GM21515 (cell line): ENCODE measurements around the gene RGCC.
A peak's percentile ranks its signal among the peaks of the same experiment; 100 is the strongest.

Source experiments
- ATAC-seq: cut with Tn5 transposase; IDR thresholded peaks from one replicate; pipeline ENCODE4 v1.9.1; 2021; ENCODE audit not compliant: unreplicated experiment

Gene RGCC

DNA sequence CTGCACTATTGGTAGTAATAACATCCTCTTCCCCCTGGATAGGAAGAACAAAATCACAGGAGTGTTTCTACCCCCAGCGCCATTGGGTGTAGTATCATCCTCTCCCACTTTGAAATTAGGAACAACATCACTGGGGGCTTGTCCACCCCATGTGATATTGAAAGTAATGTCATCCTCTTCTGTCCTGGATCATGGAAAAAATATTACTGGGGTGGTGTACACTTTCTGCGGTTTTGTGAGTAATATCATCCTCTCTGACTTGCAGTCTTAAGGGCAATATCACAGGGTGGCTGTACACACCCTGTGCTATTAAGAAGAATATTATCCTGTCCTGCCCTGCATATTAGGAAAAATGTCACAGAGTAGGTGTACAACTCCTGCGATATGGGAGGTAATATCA is 4.9 kb upstream of the RGCC start:
- ATAC-seq, result no peak

DNA sequence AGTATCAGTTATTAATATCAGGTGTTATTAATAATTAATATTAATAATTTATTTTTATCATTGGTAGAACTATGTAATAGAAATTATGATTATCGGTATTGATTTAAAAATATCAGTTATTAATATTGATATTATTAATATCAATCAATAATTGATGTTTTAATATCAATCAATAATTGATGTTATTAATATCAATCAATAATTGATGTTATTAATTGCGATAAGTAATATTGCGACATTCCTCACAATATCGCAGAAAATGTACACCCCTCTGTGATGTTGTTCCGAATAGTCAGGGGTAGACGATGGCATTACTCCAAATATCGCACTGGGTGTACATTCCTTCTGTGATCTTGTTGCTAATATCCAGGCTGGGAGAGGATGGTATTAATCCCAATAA is 3.7 kb upstream of the RGCC start:
- ATAC-seq, result no peak

DNA sequence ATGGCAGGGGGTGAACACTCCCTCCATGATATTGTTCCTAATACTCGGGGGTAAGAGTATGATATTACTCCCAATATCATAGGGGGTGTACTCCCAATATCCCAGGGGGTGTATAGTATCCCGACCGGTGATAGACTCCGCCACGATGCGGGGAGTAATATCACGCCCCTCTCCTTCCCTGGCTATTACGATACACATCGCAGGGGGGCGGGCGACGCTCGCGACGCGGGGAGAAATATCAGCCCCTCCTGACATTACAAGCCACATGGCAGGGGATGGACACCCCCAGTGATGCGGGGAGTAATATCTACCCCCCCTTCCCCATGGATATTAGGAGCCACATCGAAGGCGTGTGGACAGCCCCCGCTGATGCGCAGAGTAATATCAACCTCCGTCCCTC is 3.2 kb upstream of the RGCC start:
- no peak for ATAC-seq

DNA sequence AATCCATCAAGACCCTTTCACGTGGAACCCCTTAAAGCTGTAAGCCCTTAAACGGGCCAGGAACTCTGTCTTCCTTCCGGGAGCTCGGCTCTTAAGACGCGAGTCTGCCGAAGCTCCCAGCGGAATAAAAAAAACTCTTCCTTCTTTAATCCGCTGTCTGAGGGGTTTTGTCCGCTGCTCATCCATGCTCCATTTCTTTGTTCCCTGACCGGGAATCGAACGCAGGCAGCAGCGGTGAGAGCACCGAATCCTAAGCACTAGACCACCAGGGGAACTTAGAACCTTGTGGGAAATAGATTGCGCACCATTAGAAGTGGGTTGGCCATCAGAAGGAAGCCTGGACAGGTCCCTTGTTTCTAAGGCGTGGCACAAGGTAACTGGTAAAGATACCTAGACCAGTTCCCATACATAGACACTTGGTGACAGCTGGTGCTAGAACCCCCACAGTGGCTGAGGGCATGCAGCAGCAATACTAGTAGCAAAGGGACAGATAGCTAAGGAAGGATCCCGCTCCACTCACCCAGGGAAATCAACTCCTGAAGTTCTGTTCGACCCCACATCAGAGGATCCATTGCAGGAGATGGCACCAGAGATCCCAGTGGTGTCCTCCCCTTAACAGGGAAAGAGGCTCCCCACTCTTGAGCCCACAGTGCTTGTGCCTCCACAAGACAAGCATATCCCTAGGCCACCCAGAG is 1.5 kb upstream of the RGCC start:
- no peak for ATAC-seq

DNA sequence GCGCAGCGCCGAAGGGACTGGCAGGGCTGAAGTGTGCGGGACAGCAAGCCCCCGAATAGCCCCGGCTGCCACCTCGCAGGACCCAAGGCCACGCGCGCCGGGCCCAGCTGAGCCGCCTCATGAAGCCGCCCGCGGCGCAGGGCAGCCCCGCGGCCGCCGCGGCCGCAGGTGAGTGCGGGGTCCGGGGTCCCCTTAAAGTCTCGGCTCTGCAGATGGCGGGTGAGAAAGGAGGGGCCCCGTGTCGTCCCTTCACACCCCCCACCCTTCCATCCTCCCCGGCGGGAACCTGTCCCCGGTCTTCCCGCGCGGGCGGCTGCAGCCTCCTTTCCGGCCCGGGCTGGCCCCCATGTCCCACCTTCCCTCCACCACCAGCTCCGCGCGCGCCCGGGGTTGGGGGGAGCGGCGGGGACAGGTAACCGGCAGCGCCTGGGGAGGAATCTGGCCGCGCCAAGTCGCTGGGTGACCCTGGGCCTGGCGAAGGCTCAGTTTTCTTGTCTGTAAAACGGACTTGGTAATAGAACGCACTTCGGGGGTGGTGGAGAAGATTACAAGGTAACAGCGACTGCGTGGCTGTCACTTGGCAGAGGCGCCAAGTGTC is 338 bp downstream of the RGCC start:
- ATAC-seq, result peak; percentile 25

DNA sequence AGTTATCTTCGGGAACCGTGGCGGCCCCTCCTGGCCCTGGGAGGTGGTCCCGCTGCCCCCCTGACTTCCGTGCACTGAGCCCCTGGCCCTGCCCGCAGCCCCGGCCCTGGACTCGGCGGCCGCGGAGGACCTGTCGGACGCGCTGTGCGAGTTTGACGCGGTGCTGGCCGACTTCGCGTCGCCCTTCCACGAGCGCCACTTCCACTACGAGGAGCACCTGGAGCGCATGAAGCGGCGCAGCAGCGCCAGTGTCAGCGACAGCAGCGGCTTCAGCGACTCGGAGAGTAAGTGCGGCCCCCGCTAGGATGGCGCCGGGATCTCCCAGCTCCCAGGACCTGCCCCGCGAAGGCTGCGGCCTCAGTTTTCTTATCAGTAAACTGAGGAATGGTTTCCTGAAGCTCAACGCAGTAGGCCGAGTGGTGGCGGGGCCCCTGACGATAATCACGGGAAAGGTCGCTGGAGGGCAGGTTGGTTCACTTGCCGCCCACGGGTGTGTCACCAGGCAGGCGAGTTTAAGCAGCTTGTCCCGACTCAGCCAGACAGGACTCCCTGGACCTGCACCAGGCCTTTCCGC is 924 bp downstream of the RGCC start:
- ATAC-seq, result peak; percentile 18

DNA sequence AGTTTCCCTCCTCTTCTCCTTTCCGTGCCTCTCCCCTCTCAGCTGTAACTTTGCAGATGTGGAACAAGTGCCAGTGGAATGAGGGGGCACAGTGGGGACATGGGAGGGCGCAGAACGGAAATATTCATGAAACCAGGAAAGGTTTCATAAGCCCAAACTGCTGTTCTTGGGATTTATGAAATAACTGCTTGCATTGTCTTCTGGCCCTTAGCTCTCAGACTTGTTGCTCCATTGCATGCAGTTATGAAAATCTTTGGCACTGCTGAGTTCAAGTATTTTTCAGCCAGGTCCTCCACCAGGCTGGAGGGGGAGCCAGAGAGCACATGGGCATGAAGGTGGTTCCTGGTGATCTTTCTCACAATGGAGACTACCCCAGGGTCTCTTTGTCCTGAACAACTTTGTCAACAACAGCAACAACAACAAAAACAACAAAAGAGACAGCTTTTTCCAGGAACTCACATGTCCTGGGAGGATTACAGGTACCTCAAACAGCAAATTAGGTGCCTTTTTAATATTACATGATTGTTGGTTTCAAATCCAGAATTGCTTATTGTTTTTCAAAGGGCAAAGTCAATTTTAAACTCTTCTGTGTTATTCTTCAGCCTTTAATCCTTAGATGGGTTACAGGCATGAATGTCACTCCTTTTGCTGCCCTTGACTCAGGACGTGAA is 1.5 kb downstream of the RGCC start:
- ATAC-seq, result no peak

DNA sequence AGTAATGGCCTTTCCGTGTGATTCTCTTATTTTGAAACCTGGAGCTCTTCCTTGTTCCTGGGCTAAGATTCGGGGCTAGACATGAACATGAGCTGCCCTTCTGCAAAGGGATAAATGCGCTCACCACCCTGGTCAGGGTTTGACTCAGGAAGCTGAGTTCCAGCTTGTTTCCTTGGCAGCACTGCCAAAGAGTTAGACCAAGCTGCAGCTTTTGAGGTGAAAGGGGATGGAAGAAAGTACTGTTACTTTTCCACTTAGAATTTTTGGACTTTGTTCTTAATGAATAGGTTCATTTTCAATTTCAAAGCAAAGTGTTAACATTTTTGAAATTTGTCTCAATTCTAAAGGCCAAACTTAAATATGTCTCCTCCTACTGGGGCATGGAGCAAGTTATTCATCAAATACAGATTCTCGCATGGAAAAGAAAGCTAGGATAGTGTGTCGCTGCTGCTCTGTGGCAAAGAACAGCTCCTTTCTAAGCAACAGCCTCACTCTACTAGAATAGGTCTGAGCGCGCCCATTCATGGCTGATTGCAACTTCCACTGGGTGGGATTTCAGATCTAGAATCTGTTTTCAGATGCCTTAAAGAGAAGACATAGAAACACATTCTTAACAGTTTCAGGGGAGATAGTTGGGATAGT is 2.2 kb downstream of the RGCC start:
- no peak for ATAC-seq

DNA sequence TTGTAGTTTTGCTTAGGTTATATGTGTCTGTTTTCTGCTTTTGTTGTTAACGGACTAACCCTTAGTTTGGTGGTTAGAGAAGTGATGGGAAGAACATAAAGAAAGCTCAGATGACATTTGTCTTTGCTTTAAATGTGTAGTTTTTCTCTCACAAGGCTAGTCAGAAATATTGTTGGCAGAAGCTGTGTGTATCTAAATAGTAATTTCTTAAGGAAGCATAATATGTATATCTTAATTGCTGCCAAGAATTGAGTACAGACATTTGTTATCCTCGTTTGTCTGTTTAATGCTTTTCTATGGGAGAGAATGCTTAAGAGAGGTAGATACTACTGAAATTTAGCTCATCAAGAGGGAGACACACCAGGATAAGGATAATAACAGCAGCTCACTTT is 2.7 kb downstream of the RGCC start:
- no peak for ATAC-seq

DNA sequence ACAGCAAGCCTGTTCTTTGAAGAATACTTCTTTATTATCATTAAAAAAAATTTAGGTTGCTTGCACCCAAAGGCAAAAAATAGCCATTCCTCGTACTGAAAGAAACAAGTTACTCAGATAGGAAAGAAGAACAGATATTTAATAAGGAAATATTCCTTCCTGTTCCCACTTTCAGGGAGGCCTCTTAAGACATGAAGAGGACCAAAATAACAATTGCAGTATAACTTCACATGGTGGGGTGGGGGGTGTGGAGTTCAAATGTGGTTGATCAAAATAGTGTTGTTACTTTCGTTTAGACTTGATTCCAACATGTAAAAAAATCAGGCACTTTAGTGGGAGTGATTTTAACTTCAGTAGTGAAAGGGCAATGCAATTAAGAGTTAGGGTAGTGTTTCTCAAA is 3.6 kb downstream of the RGCC start:
- ATAC-seq, result no peak

DNA sequence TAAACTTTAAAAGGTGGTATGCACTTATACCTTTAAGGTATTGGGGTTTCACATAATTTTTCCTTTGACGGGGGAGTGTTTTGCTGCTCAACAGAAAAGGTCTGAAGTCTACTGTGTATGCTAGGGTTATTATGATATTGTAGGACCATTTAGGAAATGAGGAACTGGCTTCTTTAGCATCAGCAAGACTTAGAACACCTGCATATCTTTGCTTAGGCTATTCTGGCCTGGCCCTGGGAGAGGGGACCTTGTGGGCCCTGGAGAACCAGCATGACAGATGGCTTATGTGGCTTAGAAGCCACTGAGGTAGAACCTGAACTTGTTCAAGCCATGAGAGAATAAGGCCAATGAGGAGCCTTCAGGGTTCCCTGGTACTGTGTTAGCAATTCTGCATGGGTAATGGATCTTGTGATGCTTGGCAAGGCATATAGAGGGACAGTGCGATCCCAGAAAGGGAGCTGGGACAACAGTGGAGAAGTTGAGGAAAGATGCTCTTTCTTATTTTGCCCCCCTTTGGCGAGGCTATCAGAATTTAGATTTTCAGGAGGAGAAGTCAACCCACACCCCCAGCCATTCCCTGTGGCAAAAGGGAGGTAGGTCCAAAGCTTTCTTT is 4.3 kb downstream of the RGCC start:
- ATAC-seq, result no peak

DNA sequence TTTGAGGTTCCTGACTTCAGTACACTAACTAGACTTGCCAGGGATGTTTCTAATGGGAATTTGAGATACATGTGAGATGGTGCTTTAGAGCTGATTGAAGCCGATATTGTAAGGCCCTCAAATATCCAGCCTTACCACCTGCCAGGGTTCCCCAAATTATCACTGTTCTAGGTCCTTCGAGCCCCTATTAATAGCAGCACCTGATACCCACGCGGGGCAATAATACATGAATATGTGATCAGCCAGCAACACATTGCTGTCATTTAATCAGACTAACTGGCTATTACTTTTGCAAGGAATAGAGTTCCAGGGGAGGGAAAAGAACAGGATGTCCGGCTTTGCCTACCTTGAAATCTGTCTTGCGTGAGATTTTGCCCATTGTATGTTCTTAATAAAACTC is 5.1 kb downstream of the RGCC start:
- ATAC-seq, result no peak

DNA sequence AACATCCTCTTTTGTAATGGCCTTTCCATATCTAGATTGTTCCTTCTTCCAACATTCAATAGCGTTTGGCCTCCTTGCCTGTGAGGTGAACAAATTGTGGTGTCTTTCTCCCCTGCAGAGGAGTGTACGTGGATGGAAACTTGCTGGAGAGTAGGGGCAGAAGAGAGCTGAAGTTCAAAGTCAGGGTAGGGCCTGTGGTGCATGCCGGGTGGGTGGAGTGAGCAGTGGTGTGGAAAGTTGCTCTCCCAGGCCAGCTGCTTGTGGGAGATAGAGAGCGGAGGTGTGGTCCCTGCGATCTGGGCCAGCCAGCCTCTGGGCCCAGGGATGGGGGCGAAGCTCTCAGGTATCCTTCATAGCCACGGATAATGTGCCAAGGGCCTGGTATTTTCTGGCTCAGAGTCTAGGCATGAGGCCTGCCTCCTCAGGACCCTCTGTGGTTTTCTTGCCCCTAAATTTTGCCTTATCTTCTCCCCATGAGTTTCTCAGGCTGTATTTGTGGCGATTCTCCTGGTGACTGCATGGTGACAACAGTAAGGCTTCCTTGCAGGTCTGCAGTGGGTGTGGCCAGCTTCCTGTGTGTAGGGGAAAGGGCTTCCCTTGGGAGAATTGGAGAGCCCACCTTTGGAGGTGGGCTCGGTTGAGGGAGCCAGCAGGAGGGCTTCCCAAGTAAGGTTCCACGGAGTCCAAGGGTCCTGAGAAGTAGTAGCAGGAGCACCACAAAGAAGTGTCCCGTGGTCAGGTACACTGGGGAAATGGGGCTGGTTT is 6.7 kb downstream of the RGCC start:
- ATAC-seq, result peak; percentile 32

DNA sequence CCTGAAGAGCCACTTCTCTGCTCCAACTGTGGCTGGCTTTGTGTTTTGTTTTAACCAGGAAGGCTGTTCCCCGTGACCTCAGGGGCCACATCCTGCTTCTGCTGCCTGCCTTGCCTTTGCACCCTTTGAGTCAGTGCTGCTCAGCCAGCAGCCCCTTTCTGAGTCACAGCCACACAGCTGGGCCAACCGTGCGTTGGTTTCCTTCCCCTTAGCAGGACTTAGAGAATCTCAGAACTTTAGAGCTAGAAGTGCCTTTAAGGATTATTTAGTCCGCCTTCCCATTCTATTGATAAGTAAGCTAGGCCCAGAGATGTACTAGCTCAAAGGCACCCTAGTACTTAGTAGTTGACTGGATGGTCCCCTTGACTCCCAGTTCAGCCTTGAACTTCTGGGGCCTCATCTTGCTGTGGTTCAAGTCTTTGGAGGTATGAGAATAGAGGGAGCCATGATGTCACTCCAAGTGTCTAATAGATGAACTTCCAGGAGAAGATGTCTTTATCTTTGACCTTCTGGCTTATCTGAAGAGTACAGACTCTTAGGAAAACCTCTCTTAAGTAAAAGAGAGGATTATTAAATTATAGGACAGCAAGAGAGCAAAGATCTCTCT is 8.0 kb downstream of the RGCC start:
- peak; percentile 93 for ATAC-seq

DNA sequence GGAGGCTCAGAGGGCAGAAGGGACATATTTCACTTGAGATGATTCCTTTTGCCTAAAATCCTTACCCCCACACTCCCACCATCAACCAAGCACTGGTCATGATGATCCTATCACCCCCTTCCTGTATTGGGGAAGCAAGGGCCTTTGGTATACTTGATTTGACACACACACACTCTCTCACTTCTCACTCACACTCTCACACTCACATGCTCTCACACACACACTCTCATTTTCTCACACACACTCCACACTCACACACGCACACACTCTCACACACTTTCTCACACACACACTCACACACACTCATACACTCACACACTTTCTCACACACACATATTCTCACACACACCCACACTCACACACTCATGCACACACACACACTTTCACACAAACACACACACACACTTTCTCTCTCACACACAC is 8.6 kb downstream of the RGCC start:
- no peak for ATAC-seq

DNA sequence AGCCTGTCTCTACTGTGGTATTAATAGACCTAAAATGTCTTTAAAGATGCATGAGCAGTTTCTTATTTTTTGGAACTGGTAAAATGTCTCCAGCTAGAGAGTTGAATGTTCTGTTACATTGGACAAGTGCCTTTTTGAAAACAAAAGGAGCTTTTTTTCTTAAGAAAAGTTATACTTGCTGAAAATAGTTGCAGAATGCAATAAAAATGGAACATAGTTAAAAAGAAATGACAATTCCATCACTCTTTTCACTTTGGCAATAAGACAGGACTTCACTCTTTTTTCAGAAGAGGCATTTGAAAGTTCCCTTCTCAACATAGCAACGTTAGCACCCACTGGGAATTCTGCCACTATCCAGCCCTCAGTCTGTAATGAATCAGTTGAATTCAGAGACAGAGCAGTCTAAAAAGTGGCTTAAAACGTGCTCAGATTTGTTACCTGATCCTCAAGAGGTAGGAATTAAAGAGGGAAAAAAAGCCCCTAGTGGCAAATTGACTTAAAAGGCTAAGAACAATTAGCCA is 10.1 kb downstream of the RGCC start:
- no peak for ATAC-seq

DNA sequence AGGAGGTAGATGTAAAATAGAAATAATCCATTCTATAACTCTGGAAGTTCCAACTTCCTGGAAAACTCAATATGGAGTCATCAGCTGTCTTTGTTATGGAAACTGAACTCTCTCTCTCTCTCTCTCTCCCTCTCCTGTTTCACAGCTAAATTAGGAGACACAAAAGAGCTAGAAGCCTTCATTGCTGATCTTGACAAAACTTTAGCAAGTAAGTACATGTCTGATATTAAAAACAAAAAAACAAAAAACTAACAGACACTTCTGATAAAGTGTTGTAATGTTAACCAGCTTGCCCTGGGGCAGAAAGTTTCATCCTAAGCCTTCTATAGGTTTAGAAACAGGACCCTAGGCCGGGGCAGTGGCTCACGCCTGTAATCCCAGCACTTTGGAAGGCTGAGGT is 11.3 kb downstream of the RGCC start:
- ATAC-seq, result no peak

DNA sequence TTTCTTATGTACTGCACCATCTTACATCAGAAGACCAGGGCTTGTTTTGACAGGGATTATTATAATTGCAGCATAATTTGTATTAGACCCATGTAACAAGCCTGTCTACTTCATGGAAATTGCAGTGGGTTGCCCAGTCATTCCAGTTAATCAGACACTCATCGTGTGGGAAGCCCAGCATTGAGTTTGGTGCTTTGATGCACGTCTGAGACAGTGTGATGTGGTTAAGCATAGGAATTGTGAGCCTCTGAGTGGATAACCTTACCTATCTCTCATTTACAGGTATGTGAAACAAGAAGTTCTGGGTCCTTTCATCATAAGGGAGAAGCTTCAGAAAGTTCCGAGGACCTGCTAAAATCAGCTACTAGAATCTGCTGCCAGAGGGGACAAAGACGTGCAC is 12.8 kb downstream of the RGCC start:
- no peak for ATAC-seq

DNA sequence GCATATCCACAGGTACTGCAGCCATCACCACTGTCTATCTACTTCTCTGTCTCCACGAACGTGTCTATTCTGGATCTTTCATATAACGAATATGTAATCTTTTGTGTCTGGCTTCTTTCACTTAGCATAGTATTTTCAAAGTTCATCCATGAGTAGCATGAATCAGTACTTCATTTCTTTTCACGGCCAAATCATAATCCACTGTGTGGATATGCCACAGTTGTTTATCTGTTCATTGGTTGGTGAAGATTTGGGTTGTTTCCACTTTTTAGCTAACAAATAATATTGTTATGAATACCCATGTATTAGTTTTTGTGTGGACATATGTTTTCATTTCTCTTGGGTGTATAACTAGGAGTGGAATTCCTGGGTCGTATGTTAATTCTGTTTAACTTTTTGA is 14.4 kb downstream of the RGCC start:
- no peak for ATAC-seq

DNA sequence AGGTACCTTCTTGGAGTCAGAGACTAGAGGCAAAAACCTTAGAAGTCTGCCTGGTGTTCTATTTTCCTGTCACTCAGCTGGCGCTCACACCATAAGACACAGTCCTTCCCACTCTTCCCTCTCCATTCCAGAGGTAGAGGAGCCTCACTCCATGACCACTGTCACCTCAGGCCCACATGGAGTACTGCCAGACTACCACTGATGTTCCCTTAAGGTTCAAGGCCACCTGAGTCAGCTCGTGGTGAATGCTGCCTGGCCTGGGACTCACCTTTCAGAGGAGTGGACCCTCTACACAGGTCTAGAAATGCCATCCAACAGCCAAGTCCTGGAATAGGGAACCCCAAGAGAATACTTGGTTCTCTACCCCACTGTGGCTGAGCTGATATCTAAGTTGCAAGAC is 29.9 kb downstream of the RGCC start:
- no peak for ATAC-seq
